Posterior cingulate gyrus (tissue), 11 donors: Measurements from ENCODE around the gene RASGEF1B.

Source experiments
- DNase-seq, 10 donors: peaks; one replicate each; pipeline versions ENCODE4 v3.0.0 to v3.0.0-alpha.2; 2020 to 2021; ENCODE audit warnings: mixed read lengths in 3 of 10
- intact Hi-C: fragments of 100-400 bp; cut with DNase I; formaldehyde crosslinking; loops from one replicate; pipeline ENCODE4 v1.15.1; 2023

RASGEF1B gene

DNA sequence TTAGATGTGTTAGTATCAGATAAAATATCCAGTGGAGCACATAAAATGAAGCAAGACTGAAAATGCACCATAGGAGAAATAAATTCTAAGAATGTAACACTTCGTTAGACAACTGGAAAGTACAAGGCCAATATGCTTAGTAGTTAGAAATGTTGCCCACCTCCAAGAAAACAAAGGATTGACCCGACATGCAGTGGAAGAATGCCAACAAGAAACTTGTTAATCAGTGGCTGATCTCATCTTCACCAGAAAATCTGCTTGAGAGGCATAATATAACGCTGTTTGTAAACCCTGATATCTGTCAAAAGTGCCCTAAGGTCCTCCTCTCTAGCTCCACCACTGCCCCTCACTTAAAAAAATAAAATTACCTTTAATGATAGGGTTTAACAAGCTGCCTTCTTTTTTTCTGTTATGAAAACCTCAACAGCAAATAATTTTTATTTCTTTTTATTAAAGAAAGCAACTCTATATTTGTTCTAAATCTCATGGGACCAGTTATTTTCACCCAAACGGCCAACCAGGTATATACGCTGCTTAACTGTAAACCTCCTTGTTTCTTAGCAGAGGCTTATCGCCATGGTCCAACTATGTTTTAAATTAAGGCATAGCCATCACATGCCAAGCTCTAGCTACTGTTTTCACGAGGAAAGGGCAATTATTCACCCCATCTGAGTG lies 1.8 kb downstream of the RASGEF1B start:
- no peak for DNase-seq
- intact Hi-C loops, result loop anchor here (5.0 to 10.0 kb wide), 6 partner anchors 43 to 797 kb away; no protein-coding TSS in a partner anchor

DNA sequence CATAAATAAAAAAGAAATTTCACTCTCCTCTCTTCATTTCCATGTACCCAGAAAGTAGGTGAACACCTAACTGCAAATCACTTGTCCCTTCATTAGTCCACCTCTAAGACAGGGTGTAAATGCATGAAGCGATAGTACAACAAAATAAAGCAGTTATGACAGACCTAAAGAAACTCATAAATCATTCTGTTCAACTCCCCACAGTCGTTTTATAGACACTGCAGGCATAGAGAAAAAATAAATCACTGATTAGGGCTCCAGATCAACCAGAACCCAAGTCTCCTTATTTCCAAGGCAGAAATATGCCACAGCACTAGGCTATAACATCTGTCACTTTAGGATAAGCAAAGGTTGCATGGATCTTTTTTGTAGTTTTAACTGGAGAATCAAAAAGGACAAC lies 3.0 kb downstream of the RASGEF1B start:
- intact Hi-C loops, result loop anchor here (5.0 to 10.0 kb wide), 3 partner anchors 41 to 799 kb away; no protein-coding TSS in a partner anchor
- DNase-seq, result no peak

DNA sequence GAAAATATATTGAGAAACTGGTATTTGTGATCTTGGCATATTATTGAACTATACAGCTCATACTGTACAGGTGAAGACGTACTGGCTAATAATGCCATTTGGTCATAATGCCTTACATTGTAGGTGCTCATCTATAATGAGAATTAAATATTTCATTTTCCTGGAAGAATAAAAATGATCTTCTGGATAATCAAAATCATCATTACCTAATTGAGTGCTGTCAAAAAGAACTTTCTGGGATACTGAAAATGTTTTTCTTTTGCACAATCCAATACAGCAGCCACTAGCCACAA lies 4.1 kb downstream of the RASGEF1B start:
- intact Hi-C loops, result loop anchor here (1.0 to 10.0 kb wide), 5 partner anchors 40 to 800 kb away; no protein-coding TSS in a partner anchor
- DNase-seq, result no peak

DNA sequence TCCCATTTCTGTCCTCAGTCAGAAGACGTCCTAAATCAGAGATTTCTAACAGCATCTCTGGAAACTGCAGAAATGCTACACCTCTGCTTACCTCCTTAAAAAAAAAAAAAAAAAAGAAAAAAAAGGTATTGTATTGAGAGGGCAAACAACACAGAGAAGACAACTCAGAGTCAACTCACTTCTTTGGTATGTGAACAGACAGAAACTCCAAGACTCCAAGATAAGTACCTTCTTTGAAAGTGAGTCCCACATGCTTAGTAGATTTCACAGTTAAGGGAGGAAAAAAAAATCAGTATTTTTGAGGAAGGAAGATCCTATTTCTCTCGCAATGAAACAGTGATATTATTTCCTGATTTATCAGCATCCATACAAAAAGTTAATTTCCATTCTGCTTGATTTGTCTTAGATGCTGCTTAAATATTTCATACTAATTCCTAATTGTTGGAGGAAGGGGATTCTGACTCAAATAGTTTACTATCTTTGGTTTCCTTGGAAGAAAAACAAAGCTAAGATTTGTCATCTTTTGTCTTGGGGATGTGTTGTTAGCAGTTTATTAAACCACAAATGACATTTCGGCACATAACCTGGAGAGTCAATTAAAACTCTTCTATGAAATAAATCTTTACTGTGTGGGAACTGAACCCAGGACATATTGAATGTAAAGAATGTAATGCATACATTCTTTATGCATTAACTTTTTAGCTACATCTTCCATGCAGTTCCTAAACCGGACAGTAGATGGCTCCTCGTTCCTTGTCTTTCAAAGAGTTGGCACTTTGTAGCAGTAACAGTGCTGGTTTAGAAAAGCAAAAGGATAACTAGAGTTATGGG lies 4.7 kb downstream of the RASGEF1B start:
- intact Hi-C loops, result loop anchor here (1.0 to 10.0 kb wide), 5 partner anchors 40 to 800 kb away; no protein-coding TSS in a partner anchor
- peak in 6 of 10 donors; percentile 43 to 84 (median 68) for DNase-seq

DNA sequence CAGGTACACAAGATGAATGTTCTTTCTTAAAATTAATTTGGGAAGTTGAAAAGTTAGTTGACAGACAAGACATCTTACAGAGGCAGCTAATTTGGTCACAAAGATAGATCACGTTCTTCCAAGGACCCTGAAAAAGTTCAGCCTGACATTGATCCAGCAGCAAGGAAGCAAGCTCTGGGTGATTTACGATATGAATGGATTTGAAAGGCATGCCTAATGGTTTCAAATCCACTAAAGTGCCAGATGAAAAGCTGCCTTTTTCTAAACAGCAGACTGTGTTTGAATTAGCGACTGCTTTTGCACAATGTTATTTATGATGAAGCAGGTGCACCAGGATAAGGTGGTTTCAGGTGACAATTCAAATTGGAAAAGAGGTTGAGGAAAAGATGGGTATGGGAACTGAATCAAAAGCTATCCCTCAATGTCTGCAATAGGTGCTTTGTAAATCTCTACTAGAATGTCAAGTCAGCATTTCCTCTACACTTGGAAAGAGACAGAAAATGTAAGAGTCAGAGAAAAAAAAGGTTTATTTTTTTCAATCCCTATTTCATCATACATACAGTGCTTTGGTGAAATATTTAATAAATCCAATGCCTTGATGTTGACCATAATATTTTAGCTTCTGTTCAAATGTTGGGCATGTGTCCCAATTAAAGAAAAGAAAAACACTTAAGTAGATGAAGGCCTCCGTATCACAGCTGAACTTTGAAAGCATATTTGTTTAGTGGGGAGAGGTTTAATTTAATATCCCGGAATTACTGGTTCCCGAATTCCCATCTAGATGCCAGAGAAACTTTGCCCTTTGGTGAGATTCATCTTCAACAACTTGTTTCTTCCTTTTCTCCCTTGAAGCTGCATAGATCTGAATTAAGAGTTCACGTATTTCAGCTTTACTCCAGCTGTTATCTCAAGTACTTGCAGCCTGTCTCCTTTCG lies 6.0 kb downstream of the RASGEF1B start:
- intact Hi-C loops, result loop anchor here (5.0 to 10.0 kb wide), 3 partner anchors 38 to 802 kb away; no protein-coding TSS in a partner anchor

DNA sequence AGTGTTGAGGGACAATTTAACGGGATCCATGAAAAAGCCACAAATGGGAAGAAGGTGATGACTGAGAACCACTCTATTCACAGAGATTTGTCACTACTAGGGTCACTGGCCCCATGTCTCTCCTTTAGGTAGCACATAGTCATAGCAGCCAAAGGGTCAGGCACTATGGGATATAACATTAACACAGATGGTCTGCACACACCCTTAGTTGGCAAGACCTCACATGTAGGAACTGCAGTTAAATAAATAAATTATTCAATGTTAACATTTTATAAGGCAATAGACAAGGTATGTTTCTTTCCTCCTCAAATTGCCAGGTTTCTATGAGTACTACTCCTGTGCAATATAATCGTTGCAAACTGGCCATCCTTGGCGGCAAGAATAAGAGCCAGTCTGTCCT lies 10.9 kb downstream of the RASGEF1B start:
- intact Hi-C loops, result loop anchor here (10.0 kb wide), 1 partner anchor 224 kb away; no protein-coding TSS in a partner anchor
- no peak for DNase-seq

More for the DNA sequence above, 6.0 kb downstream of the RASGEF1B start:
- DNase-seq, result no peak

DNA sequence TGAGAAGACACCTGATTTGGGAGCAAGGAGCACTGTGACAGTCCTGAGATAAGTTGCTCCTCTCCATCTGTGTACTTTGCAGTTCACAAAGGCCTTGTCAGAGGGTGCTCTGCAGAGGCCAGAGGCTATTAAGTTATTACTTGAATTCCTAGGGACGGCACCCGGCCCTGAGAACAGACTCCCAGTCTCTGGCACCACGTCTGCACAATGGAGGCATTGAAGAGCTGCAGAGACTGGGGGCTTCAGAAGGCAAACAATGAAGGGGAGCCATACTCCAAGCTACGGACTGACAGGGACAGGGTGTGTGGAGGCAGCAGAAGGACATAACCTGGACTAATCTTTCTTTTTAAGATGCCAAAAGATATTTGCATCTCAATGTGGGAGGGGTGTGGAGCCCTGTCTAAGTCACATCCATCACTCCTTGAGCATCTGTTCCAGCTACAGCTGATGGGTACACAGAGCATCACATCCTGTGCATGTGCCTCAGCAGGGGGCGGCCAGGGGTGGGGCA lies 11.5 kb downstream of the RASGEF1B start:
- intact Hi-C loops, result loop anchor here (10.0 kb wide), 1 partner anchor 225 kb away; no protein-coding TSS in a partner anchor
- DNase-seq, result peak in 3 of 10 donors; percentile 5 to 77 (median 33)

DNA sequence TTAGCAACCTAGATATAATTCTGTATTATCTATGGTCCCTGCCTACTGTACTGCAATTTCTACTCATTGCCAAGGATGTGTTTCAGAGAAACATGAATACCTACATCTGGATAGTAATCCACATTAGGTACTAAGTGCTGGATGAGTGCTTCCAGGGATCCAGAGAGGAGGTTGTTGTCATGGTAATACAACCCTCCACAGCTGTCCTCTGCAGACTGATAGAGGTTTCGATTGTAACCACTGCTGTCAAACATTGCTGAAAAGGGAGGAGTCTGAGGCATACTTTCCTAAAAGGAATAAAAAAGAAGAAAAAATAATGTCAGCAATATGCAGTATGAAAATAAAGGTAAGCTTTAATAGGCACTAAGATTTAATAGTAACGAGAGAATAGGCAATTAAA lies 12.5 kb downstream of the RASGEF1B start:
- no peak for DNase-seq
- intact Hi-C loops, result no loop called here

DNA sequence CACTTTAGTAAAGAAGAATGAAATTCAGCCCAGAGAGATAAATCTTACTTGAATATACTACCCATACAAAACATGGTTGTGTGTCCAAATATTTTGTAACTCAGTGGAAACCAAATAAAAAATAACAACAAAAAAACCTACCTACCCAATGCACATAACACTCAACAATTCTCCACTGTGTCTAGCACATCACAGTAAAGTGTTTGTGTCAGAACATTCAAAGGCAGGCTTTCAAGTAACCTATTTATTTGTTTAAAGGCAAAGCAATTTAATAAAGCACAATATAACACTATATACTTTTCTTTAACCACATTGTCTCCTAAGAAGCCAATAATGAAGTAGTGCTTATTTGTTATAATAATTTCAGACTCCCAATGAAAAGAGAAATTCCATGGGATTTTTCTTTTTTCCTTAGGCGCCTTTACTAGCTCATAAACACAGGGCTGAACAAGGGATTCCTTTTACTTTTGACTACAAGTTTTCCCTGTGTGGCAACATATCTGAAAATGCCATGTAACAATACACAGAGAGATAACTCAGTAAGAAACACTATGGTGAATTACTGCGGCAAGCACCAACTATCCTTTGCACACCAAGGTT lies 13.7 kb downstream of the RASGEF1B start:
- intact Hi-C loops, result no loop called here
- DNase-seq, result no peak

DNA sequence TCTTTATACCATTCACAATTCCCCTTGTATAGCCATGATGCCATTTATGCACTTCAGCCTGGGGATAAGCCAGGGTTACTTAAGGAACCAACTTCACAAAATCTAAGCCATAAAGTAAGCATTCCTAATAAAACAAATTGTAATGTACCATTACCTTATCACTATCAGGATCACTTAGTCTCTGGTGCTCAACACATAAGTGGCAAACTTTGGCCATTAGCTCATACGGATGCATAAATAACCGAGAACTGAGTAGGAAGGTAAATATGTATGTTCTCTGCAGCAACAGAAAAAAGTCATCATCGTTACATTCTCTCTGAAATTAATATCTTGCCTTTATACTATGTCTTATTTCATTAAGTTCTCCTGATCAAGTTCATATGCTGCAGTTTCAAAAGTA lies 14.4 kb downstream of the RASGEF1B start:
- DNase-seq, result no peak
- intact Hi-C loops, result no loop called here

DNA sequence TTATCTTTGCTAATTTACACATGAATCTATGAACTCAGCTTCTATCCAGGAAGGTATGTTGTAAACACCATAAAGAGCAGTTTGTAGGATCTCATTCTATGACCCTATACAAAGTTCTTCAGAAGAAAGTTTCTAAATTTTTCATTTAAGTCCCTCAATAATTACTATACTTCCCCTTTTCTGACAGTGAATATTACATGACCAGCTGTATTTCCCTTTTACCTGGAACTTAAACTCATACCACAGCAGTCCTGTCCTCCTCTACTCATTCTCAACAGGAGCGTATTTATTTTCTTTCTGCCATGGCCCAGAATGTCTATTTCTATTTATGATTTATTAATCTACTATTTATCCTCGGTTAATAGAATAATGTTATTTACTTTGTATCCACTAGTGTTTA lies 15.8 kb downstream of the RASGEF1B start:
- intact Hi-C loops, result no loop called here
- DNase-seq, result no peak

DNA sequence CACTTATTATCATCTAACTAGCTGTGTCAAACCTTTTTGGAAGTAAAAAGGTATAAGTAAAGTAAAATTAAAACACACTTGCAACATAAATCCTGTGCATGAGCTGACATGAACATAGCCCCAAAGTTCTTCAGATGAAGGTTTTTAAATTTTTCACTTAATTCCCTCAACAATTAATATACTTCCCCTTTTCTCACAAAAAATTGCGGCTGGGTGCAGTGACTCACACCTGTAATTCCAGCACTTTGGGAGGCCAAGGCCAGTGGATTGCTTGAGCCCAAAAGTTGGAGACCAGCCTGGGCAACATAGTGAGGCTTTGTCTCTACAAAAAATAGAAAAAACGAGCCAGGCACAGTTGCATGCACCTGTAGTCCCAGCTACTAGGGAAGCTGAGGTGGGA lies 16.8 kb downstream of the RASGEF1B start:
- intact Hi-C loops, result no loop called here
- no peak for DNase-seq

DNA sequence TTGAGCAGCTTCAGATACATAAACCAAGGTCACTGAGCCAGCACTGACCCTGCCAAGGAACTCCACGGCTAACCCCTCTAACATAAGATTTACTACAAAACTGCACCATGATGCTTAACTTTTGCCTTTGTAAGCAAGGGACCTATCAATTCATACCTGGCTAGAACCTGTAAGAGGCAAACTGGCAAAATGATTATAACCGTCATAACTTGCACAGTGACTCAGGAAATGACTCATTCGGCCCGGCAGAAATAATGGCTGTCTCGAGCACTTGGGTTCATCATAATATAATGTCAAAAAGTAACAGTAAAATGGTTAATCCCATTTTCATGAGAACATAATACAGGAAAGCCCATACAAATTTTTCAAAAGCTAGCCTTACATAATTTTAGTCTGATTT lies 17.2 kb downstream of the RASGEF1B start:
- DNase-seq, result no peak
- intact Hi-C loops, result no loop called here

DNA sequence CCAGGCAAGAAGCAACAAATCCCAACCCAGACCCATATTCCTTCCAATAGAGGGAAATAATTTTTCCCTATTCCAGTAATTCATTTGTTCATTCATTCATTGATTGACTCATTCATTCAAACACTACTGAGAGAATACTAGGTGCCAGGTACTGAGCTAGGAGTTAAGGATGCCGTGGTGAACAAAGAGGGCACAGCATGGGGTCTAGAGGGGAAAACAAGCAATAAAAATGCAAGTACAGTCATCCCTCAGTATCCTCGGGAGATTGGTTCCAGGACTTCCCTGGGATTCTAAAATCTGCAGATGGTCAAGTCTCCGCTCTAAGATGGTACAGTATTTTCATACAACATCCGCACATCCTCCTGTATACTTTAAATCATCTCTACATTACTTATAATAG lies 18.7 kb downstream of the RASGEF1B start:
- no peak for DNase-seq
- intact Hi-C loops, result no loop called here

DNA sequence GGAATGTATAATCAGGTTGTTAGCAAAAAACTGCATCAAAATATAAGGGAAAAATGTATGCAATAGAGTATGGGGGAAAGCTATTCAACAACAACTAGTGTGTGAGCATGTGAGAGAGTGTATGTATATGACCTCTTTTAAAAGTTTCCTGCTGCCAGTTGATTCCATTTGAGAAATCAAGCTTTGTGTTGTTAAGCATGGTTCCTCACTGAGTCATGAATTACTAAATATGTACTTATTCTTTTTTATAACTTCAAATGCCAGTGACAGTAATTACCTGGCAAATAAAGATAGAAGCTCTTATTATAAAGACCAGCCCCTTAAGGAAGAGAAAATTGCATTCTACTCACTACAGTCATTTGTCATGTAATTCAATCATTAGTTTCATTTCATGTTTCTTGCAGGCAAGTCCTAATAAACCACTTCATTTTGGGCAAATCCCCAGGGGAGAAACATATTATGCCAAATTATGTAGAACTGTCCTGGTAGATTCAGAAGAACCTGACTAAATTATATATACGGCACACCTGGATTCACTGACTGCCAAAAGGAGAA lies 19.2 kb downstream of the RASGEF1B start:
- intact Hi-C loops, result no loop called here

DNA sequence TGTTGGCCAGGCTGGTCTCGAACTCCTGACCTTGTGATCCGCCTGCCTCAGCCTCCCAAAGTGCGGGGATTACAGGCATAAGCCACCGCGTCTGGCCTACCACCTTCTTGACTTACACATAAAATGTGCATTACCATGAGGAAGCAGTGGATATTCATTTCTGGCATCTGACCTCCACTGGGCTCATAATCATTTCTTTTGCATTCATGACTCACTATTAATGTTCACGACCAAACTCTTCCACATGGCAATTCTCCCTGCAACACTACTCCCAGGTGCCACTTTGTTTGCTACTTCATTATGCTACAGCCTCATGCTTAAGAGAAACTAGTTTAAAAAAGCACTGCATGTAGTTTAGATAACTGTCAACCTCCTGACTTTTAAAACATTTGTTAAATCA lies 22.7 kb downstream of the RASGEF1B start:
- DNase-seq, result no peak
- intact Hi-C loops, result no loop called here

More for the DNA sequence above, 19.2 kb downstream of the RASGEF1B start:
- no peak for DNase-seq

DNA sequence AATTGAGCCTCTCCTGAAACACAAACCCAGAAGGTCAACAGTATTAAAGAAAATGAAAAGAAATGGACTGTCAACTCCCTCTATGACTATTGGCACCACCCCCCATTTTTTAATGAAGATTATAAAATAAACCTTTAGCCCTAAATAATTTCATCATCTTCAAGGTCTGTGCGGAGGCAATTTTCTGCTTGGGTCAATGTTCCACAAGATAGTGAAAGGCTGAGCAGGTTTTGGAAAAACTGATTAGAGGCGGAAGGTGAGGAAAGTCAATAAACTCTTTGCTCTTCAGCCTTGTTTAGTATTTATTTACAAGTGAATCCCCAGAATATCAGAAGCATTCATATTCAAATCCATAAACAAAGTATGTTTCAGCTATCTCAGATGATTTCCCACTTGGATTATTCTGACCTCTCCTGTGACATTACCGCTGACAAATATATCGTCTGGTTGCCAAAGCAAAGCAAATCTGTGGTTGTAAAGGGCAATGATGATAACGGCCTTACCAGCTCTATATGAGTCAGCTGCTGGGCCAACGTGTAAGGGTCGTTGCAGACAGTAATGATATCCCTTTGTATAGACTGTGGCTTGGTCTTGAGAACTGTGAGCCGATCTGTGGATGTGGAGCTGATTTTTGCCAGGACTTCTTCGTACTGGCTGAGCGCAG lies 24.0 kb downstream of the RASGEF1B start:
- intact Hi-C loops, result no loop called here
- DNase-seq, result no peak

DNA sequence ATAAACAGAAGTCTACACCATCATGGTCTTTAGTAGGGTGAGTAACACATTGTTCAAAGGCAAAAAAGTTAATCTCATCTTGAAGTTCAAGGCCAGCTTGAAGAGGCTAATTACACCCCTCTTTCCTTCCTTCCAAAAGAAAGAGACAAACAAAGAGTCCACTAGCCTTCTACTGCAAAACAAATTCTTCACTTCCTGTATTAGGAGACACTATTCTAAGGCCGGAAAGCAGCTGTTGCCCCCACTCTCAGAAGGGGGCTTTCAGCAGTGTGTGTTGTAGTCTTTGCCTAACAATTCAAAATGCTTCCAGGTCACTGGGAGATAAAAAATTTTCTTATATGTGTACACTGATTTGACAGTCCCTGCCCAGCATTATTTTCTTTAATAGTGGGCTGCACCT lies 25.1 kb downstream of the RASGEF1B start:
- DNase-seq, result no peak
- intact Hi-C loops, result no loop called here

DNA sequence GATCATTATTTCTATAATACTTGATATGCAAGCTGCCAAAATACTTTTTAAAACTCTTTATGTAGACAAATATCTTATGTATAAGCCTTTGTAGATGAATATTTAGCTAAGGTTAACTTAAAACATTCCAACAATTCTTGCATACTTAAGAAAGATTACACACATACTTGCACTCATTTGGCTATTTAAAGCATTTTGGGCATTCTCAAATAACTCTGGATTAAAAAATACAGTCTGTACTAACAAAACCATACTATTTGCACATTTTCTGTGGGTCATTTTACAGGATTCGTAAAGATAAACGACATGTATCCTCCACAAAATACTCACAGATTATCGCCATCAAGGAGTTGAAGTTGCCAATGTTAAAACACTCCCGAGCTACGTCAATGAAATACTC lies 26.5 kb downstream of the RASGEF1B start:
- no peak for DNase-seq

More for the DNA sequence above, 26.5 kb downstream of the RASGEF1B start:
- intact Hi-C loops, result no loop called here
